NCI-H748 (cell line): Measurements from ENCODE around the gene GCK.
A peak's percentile ranks its signal among the peaks of the same experiment; 100 is the strongest.

Experiments
- DNase-seq: peaks from one replicate; lab custom pipeline; 2025; ENCODE audit not compliant: unreplicated experiment; lab: John Stamatoyannopoulos, UW

The GCK gene

GRCh38 chr7:44120395-44120794 lies 68.8 kb downstream of the GCK start:
- DNase-seq, result no peak

GRCh38 chr7:44119829-44120380 lies 69.3 kb downstream of the GCK start:
- no peak for DNase-seq

- no peak for DNase-seq
Measured at GRCh38 chr7:44117801-44118429, 71.3 kb downstream of the GCK start.

GRCh38 chr7:44116789-44117666 lies 72.2 kb downstream of the GCK start:
- DNase-seq, result no peak

DNA sequence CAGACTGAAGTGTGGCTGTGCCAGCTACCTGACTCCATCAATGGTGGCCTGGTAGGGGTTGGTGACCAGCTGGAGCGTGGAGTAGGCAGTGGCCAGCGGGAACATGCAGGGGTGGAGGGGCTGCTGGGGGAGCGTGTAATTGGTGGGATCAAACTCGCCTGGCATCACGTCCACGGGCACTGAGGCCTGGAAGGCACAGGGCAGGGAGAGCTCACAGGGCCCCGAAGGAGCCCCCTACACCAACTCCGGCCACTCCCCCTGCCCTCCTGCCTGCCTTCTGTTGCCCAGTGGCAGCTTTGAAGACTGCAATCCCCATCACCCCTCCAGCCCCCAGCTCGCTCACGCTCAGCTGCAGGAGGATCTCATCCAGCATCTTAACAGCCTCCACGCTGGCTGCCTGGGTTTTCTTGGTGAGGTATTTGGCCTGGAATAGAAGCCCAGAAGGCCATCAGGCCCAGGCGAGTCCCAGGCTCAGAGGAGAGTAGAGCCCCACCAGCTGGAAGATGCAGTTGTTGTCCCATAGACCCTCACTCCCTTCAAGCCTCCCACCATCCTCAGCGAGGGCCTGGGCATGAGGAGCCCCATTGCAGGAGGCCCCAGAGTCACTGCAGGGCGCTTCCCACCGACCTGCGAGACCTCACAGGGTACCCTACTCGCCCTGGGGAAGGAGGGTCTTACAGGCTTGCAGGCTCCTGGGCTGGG lies 73.0 kb downstream of the GCK start:
- no peak for DNase-seq

DNA sequence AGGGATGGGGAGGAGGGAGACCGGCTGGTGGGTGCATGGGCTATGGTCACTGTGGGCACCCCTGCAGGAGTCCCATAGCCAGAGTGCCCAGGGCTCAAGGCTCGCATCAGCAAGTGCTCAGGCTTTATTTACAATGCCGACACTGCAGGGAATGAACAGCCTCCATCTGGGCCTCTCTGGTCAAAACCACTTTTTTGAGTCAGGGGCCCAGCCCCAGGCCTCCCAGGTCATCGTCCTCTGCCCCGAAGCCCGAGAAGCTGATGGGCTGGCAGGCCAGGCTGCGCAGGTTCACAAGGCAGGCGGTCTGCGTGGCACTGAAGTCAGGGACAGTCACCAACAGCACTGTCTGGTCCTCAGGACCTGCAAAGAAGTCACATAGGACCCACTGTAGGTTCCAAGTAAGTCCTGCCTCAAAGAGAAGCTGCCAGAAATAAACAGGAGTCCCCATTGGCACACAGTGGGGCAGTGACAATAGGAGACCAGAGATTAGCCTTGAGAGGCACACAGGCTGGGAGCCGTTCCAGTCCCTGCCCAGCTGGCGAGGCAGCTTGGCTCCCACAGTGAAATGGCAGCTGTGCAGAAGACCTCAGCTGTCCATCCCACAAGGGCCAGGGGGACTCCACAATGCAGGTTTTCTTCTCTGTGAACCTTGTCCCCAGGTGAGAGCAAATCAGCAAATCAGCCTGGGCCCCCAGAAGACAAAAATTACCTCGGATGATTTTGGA lies 74.5 kb downstream of the GCK start:
- no peak for DNase-seq

DNA sequence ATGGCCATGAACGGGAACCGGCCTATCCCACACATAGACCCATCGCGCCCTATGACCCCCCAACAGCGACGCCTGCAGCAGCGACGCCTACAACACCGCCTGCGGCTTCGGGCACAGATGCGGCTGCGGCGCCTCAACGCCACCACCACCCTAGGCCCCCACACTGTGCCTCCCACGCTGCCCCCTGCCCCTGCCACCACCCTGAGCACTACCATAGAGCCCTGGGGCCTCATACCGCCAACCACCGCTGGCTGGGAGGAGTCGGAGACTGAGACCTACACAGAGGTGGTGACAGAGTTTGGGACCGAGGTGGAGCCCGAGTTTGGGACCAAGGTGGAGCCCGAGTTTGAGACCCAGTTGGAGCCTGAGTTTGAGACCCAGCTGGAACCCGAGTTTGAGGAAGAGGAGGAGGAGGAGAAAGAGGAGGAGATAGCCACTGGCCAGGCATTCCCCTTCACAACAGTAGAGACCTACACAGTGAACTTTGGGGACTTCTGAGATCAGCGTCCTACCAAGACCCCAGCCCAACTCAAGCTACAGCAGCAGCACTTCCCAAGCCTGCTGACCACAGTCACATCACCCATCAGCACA lies 75.4 kb downstream of the GCK start:
- no peak for DNase-seq

- DNase-seq, result peak; percentile 53
Measured at GRCh38 chr7:44112997-44113763, 76.1 kb downstream of the GCK start.

DNA sequence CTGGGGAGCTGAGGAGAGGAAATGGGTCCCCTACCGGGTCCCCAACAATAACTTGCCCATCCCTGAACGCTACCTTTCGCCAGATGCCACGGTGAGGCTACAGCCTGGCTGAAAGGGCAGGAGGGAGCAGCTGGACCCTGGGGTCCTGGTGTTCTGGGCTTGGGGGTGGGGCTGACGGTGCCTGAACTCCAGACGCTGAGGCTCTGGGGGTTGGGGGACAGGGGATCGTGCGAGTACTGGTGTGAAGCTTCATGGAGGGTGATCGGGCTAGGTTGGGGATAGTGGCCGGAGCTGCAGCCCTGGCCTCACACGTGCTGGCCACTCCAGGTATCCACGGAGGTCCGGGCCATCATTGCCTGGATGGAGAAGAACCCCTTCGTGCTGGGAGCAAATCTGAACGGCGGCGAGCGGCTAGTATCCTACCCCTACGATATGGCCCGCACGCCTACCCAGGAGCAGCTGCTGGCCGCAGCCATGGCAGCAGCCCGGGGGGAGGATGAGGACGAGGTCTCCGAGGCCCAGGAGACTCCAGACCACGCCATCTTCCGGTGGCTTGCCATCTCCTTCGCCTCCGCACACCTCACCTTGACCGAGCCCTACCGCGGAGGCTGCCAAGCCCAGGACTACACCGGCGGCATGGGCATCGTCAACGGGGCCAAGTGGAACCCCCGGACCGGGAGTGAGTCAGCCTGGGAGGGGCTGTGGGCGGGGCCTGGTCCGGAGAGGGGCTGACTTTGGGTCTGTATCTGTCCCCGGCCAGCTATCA lies 76.8 kb downstream of the GCK start:
- DNase-seq, result peak; percentile 58

GRCh38 chr7:44111761-44112160 lies 77.5 kb downstream of the GCK start:
- DNase-seq, result peak; percentile 42

- no peak for DNase-seq
Measured at GRCh38 chr7:44110719-44111635, 78.3 kb downstream of the GCK start.

GRCh38 chr7:44109991-44110390 lies 79.2 kb downstream of the GCK start:
- no peak for DNase-seq

GRCh38 chr7:44108768-44109750 lies 80.2 kb downstream of the GCK start:
- no peak for DNase-seq

- no peak for DNase-seq
Measured at GRCh38 chr7:44107961-44108767, 81.1 kb downstream of the GCK start.

DNA sequence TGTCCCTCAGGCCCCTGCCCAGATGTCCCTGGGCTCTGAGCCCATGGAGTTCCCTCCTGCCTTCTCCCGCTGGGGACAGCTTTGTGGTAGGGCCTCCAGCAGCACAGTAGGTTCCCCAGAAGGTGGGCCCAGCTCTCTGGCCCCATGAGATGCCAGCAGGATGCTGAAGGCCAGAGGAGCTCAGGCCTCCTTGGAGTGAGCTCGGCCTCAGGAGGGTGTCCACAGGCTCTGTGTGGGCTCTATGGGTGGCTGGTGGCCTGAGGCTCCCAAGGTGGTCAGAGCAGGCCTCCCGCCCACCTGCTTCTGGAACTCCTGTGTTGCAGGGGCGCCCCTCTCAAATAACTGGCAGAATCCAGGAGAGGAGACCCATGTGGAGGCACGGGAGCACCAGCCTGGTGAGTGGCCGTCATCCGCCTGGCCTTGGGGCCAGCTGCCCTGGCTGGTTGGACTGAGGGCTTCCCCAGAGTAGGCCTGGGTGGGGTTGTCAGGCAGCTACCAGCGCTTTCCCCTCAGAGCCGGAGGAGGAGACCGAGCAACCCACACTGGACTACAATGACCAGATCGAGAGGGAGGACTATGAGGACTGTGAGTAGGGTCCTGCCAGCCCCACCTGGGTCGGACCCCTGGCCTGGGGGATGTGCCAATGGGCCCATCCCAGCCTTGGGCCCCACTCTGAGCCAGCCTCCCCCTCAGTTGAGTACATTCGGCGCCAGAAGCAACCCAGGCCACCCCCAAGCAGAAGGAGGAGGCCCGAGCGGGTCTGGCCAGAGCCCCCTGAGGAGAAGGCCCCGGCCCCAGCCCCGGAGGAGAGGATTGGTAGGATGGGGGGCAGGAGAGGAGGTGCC lies 81.9 kb downstream of the GCK start:
- DNase-seq, result no peak
